Panc1 (cell line): ENCODE data around the gene TALDO1.

Experiments used
- POLR2AphosphoS5 ChIP-seq: IDR thresholded peaks from 2 replicates; pipeline ENCODE4 v1.6.1; 2012; ENCODE audit warnings: mild to moderate bottlenecking, low read depth, low read length, moderate library complexity
- SIN3A ChIP-seq: IDR thresholded peaks from 2 replicates; pipeline ENCODE4 v1.6.1; 2012; ENCODE audit warnings: low read depth, mild to moderate bottlenecking, low read length, moderate library complexity, borderline replicate concordance; ENCODE audit not compliant: insufficient read depth
- TF ChIP-seq, protein P1 (sequence below), 2 experiments: IDR thresholded peaks; 2 replicates each; pipeline ENCODE4 v1.6.1; 2011 to 2012; ENCODE audit warnings: low read depth in 2 of 2, control low read depth in 1 of 2, low read length in 1 of 2, mild to moderate bottlenecking in 1 of 2, moderate library complexity in 1 of 2; ENCODE audit not compliant: insufficient read depth in 1 of 2
- TF ChIP-seq, protein P2 (sequence below): fragments of 450-650 bp; IDR thresholded peaks from 2 replicates; pipeline ENCODE4 v1.5.1; 2017; ENCODE audit warnings: mild to moderate bottlenecking

DNA sequence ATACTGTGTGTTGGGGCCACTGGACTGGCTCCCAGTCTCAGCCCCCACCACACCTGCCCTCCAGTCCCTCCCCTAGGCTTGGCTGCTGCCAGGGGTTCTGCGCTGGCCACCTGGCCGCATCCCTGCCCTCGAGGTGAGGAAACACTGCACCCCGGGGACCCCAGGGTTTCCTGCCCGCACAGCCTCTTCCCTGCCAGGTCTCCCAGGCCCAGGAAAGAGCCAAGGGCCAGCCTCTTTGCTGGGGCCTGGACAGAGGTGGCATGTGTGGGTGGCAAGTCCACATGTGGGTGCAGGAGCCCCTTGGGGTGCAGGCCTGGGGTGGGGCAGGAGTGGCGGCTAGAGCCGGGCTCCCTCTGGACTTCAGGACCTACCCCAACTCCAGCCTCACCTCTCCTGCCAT, 38.8 kb upstream of the TALDO1 start:
- TF ChIP-seq, protein P1, sequence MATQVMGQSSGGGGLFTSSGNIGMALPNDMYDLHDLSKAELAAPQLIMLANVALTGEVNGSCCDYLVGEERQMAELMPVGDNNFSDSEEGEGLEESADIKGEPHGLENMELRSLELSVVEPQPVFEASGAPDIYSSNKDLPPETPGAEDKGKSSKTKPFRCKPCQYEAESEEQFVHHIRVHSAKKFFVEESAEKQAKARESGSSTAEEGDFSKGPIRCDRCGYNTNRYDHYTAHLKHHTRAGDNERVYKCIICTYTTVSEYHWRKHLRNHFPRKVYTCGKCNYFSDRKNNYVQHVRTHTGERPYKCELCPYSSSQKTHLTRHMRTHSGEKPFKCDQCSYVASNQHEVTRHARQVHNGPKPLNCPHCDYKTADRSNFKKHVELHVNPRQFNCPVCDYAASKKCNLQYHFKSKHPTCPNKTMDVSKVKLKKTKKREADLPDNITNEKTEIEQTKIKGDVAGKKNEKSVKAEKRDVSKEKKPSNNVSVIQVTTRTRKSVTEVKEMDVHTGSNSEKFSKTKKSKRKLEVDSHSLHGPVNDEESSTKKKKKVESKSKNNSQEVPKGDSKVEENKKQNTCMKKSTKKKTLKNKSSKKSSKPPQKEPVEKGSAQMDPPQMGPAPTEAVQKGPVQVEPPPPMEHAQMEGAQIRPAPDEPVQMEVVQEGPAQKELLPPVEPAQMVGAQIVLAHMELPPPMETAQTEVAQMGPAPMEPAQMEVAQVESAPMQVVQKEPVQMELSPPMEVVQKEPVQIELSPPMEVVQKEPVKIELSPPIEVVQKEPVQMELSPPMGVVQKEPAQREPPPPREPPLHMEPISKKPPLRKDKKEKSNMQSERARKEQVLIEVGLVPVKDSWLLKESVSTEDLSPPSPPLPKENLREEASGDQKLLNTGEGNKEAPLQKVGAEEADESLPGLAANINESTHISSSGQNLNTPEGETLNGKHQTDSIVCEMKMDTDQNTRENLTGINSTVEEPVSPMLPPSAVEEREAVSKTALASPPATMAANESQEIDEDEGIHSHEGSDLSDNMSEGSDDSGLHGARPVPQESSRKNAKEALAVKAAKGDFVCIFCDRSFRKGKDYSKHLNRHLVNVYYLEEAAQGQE (IDR thresholded peaks at IDR 0.05; ENCODE audit: insufficient read depth in 1 of 2, low read depth in 2 of 2, low read length in 1 of 2): no peak
- TF ChIP-seq, protein P2, sequence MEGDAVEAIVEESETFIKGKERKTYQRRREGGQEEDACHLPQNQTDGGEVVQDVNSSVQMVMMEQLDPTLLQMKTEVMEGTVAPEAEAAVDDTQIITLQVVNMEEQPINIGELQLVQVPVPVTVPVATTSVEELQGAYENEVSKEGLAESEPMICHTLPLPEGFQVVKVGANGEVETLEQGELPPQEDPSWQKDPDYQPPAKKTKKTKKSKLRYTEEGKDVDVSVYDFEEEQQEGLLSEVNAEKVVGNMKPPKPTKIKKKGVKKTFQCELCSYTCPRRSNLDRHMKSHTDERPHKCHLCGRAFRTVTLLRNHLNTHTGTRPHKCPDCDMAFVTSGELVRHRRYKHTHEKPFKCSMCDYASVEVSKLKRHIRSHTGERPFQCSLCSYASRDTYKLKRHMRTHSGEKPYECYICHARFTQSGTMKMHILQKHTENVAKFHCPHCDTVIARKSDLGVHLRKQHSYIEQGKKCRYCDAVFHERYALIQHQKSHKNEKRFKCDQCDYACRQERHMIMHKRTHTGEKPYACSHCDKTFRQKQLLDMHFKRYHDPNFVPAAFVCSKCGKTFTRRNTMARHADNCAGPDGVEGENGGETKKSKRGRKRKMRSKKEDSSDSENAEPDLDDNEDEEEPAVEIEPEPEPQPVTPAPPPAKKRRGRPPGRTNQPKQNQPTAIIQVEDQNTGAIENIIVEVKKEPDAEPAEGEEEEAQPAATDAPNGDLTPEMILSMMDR: no peak
- TF ChIP-seq SIN3A: no peak
- TF ChIP-seq POLR2AphosphoS5: no peak
